OCI-LY7 (cell line): ENCODE measurements around the gene KCNQ1OT1. TPM values are rescaled to one million over a fixed set of nuclear protein-coding genes. Genes with fewer than 3 reads are reported as not detected.

Source experiments
- BruUV-seq: library from RNA; stranded (reverse); fragments of 400-500 nt; replicated peaks from 2 replicates; lab custom pipeline; 2021; lab: Mats Ljungman, UMichigan
- CTCF ChIA-PET: fragments of 300-600 bp; sonication (Branson Sonifier 250); formaldehyde crosslinking; loops from one replicate; lab custom pipeline; 2022; ENCODE audit warnings: antibody characterized with exemption; ENCODE audit not compliant: unreplicated experiment; lab: Charles Lee
- POLR2A ChIA-PET: fragments of 300-600 bp; sonication (Branson Sonifier 250); formaldehyde crosslinking; loops from one replicate; lab custom pipeline; 2022; ENCODE audit warnings: antibody characterized with exemption; lab: Charles Lee
- DNase-seq: peaks from one replicate; pipeline ENCODE4 v3.0.0-alpha.2; 2015; ENCODE audit warnings: low spot score
- H2AFZ ChIP-seq: fragments of 200-600 bp; sonication (generic), shearing (Covaris generic); 2 replicates; pipeline ENCODE4 v1.6.1; 2014; ENCODE audit warnings: mild to moderate bottlenecking, antibody characterized with exemption, low read length, moderate library complexity
- H3K27ac ChIP-seq: fragments of 200-600 bp; sonication (generic); 2 replicates; pipeline ENCODE4 v1.5.1; 2014; ENCODE audit warnings: mixed run types, low read depth, mild to moderate bottlenecking, moderate library complexity, low read length, inconsistent platforms; ENCODE audit not compliant: poor library complexity, severe bottlenecking
- H3K36me3 ChIP-seq: fragments of 200-600 bp; sonication (generic); 2 replicates; pipeline ENCODE4 v1.6.1; 2014; ENCODE audit warnings: mild to moderate bottlenecking, antibody characterized with exemption, low read length, moderate library complexity, mixed read lengths; ENCODE audit not compliant: insufficient read depth
- H3K4me1 ChIP-seq: fragments of 200-600 bp; sonication (generic); 2 replicates; pipeline ENCODE4 v1.5.1; 2014; ENCODE audit warnings: mild to moderate bottlenecking, low read length; ENCODE audit not compliant: insufficient read depth, poor library complexity, severe bottlenecking
- H3K4me2 ChIP-seq: fragments of 200-600 bp; sonication (generic); 2 replicates; pipeline ENCODE4 v1.6.1; 2014; ENCODE audit warnings: mild to moderate bottlenecking, low read length
- H3K4me3 ChIP-seq: fragments of 200-600 bp; sonication (generic); 2 replicates; pipeline ENCODE4 v1.5.1; 2014; ENCODE audit warnings: mild to moderate bottlenecking, low read depth, low read length; ENCODE audit not compliant: poor library complexity, severe bottlenecking
- H3K79me2 ChIP-seq: fragments of 200-600 bp; sonication (generic); 2 replicates; pipeline ENCODE4 v1.6.1; 2016; ENCODE audit warnings: low read depth, mild to moderate bottlenecking, low read length, moderate library complexity, mixed read lengths; ENCODE audit not compliant: insufficient read depth
- H3K9me2 ChIP-seq: fragments of 200-600 bp; sonication (generic); 2 replicates; pipeline ENCODE4 v1.6.1; 2016; ENCODE audit warnings: mild to moderate bottlenecking, low read length, mixed read lengths; ENCODE audit not compliant: insufficient read depth
- H3K9me3 ChIP-seq: fragments of 200-600 bp; sonication (generic); 2 replicates; pipeline ENCODE4 v1.6.1; 2014; ENCODE audit warnings: mild to moderate bottlenecking, mixed run types, low read length, mixed read lengths
- H4K20me1 ChIP-seq: fragments of 200-600 bp; sonication (generic); 2 replicates; pipeline ENCODE4 v1.6.1; 2014; ENCODE audit warnings: mild to moderate bottlenecking, antibody characterized with exemption, low read length, moderate library complexity, mixed read lengths; ENCODE audit not compliant: insufficient read depth
- EZH2phosphoT487 ChIP-seq: fragments of 200-600 bp; sonication (generic); IDR thresholded peaks from 2 replicates; pipeline ENCODE4 v1.6.1; 2018; ENCODE audit warnings: low read depth, borderline replicate concordance, mild to moderate bottlenecking, mixed run types, antibody characterized with exemption, low read length, moderate library complexity, mixed read lengths
- intact Hi-C: fragments of 100-400 bp; cut with micrococcal nuclease; formaldehyde crosslinking; loops from one replicate; pipeline ENCODE4 v1.10.0; 2022; ENCODE audit not compliant: unreplicated experiment
- total RNA-seq, 2 experiments: library from RNA; depleted of rRNA in 1 of 2; stranded (reverse); fragments of >200 nt in 1 of 2; shearing (Covaris generic) in 1 of 2; gene quantifications; 2 replicates each; pipeline ENCODE4 v1.2.3, GENCODE V29; 2014 to 2022
- TF ChIP-seq, protein P1 (sequence below): fragments of 200-600 bp; sonication (generic); conservative IDR thresholded peaks from 2 replicates; pipeline ENCODE4 v1.5.1; 2014; ENCODE audit warnings: mild to moderate bottlenecking, antibody characterized with exemption, low read length, moderate library complexity, mixed read lengths

The KCNQ1OT1 gene
- total RNA-seq, 2 experiments from 2014 or later = 2.9 to 3.4 TPM

DNA sequence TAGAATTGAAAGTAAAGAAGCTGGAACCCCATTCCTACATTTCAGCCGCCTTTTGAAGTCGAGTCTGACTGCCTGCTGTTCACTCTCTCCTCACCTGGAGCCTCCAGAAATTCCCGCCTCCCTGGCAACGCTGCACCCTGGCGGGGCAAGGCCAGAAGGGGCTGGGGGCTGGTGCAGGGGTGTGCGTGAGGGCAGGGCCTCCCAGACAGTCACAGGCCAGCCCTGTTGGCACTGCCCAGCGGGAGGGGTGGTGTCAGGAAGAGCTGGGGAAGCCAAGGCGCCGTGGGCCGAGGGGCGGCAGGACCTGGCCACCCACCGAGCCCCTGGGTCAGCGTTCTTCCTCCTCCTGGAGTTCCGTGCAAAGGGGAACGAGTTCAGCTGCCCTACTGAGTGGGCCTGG, 123.2 kb downstream of the KCNQ1OT1 start:
- CTCF ChIA-PET = no interaction called here
- Histone ChIP-seq H4K20me1 (no peaks in the 10 kb centered on the region), H3K9me3 (no peaks in the 10 kb centered on the region), H3K9me2 (no peaks in the 10 kb centered on the region), H3K79me2 (no peaks in the 10 kb centered on the region), H3K27ac (no peak overlapping the region), H2AFZ (no peak overlapping the region), H3K4me2 (no peak overlapping the region), H3K36me3 (no peaks in the 10 kb centered on the region), H3K4me1 (no peaks in the 10 kb centered on the region), H3K4me3 (no peak overlapping the region)
- no peak for DNase-seq
- no TSS peak for BruUV-seq
- POLR2A ChIA-PET = no interaction called here
- TF ChIP-seq, protein P1, sequence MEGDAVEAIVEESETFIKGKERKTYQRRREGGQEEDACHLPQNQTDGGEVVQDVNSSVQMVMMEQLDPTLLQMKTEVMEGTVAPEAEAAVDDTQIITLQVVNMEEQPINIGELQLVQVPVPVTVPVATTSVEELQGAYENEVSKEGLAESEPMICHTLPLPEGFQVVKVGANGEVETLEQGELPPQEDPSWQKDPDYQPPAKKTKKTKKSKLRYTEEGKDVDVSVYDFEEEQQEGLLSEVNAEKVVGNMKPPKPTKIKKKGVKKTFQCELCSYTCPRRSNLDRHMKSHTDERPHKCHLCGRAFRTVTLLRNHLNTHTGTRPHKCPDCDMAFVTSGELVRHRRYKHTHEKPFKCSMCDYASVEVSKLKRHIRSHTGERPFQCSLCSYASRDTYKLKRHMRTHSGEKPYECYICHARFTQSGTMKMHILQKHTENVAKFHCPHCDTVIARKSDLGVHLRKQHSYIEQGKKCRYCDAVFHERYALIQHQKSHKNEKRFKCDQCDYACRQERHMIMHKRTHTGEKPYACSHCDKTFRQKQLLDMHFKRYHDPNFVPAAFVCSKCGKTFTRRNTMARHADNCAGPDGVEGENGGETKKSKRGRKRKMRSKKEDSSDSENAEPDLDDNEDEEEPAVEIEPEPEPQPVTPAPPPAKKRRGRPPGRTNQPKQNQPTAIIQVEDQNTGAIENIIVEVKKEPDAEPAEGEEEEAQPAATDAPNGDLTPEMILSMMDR = no peak
- TF ChIP-seq EZH2phosphoT487 = no peak
- intact Hi-C loops = no loop called here

DNA sequence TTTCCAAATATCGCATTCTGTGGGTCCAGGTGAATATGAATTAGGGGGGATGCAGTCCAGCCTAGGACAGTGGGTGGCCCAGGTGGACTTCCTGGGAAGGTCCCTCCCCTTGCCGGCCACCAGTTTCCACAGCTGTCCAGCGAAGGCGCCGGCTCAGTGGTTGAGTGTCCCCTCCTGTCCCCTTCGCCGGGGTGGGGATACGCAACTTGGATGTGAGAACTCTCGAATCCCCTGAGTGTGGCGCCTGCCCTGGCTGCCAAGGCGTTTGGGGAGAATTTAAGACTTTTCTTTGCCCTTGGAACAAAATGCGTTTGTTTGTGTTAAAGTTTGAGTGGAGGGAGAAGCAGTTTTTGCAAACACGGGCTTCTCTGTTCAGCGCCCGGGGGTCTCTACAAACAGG, 123.7 kb downstream of the KCNQ1OT1 start:
- Histone ChIP-seq H2AFZ (no peak overlapping the region), H4K20me1 (no peaks in the 10 kb centered on the region), H3K9me2 (no peaks in the 10 kb centered on the region), H3K4me3 (no peak overlapping the region), H3K4me2 (no peak overlapping the region), H3K36me3 (no peaks in the 10 kb centered on the region), H3K9me3 (no peaks in the 10 kb centered on the region), H3K4me1 (no peaks in the 10 kb centered on the region), H3K79me2 (no peaks in the 10 kb centered on the region), H3K27ac (no peak overlapping the region)
- ChIA-PET CTCF (no interaction called here), POLR2A (no interaction called here)
- TF ChIP-seq EZH2phosphoT487 = no peak
- TF ChIP-seq, protein P1 = no peak
- DNase-seq = no peak
- BruUV-seq = no TSS peak
- intact Hi-C loops = no loop called here

DNA sequence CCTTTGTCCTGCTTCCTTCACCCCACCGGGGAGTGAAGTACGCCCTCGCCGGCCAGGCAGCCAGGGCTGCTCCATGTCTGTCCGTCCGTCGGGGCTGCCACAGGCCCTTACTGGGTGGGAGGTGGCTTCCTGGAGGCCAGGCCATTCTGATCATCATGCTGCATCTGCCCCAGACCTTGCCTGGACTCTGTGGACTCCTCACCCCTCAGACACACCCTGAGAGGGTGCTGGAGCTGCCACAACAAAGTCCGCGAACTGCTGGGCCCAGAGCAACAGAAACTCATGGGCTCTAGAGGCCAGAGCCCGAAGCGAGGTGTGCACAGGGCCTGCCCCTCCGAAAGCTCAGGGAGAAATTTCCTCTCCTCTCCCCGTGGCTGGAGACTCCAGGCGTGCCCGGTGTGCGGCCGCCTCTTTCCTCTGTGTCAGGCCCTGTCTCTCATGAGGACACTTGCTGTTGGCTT, 124.2 kb downstream of the KCNQ1OT1 start:
- Histone ChIP-seq H3K4me2 (no peak overlapping the region), H4K20me1 (no peaks in the 10 kb centered on the region), H3K9me3 (no peaks in the 10 kb centered on the region), H3K4me3 (no peak overlapping the region), H3K79me2 (no peaks in the 10 kb centered on the region), H3K27ac (no peak overlapping the region), H2AFZ (no peak overlapping the region), H3K4me1 (no peaks in the 10 kb centered on the region), H3K9me2 (no peaks in the 10 kb centered on the region), H3K36me3 (no peaks in the 10 kb centered on the region)
- intact Hi-C loops = no loop called here
- TF ChIP-seq EZH2phosphoT487 = no peak
- TF ChIP-seq, protein P1 = no peak
- ChIA-PET POLR2A (no interaction called here), CTCF (no interaction called here)
- no TSS peak for BruUV-seq
- no peak for DNase-seq
